Fibroblast of lung (primary cell): ENCODE measurements around the gene KCNMA1.

Experiments used
- CTCF ChIP-seq, 2 donors: IDR thresholded peaks in 1 of 2; conservative IDR thresholded peaks in 1 of 2; 1 replicate in 1 of 2; 2 replicates in 1 of 2; pipeline ENCODE4 v1.5.1; 2011 to 2012; ENCODE audit warnings: low read length in 2 of 2, control low read depth in 1 of 2, inconsistent platforms in 1 of 2, low read depth in 1 of 2, mild to moderate bottlenecking in 1 of 2
- EZH2 ChIP-seq: IDR thresholded peaks from 2 replicates; pipeline ENCODE4 v1.5.1; 2012; ENCODE audit warnings: low read length, control low read depth, mild to moderate bottlenecking; ENCODE audit errors: missing control alignments

GRCh38 chr10:76935941-76936613 lies 701.5 kb downstream of the KCNMA1 start:
- TF ChIP-seq EZH2, result no peak
- no peak for TF ChIP-seq CTCF (conservative IDR thresholded peaks at IDR 0.05 in 1 of 2, IDR thresholded peaks at IDR 0.05 in 1 of 2; ENCODE audit: low read depth in 1 of 2, low read length in 2 of 2)
